Posterior vena cava (tissue), 2 donors: ENCODE data around the gene ENPEP. TPM values are rescaled to one million over a fixed set of nuclear protein-coding genes. Genes with fewer than 3 reads are reported as not detected.
"Not testable (repeated sequence)": the region's sequence is repeated elsewhere in the genome, so short reads cannot be mapped to it uniquely, and the experiment has no call there.

Source experiments
- DNase-seq: peaks from one replicate; pipeline ENCODE4 v3.0.0-alpha.2; 2020; ENCODE audit warnings: low spot score
- intact Hi-C, 2 donors: fragments of 100-400 bp; cut with DNase I; formaldehyde crosslinking; loops; one replicate each; pipeline versions ENCODE4 v1.14.1 to v1.14.2; 2022 to 2023
- total RNA-seq, 2 donors: library from RNA; stranded (reverse); fragmentation: NEBNext Ultra II Directional; extraction: Animal tissue kit (Norgen Biotek cat#: 25700); gene quantifications; one replicate each; pipeline ENCODE4 v1.2.1, GENCODE V29; 2021
- donor health status: DM: yes; HTN: yes; CAD: no.
- donor health status: DM: yes; HTN: yes; CAD: no.

ENPEP gene
- total RNA-seq, 2 donors from 2014 or later, result 3.1 to 5.7 TPM

GRCh38 chr4:110512901-110513300 lies 36.9 kb downstream of the ENPEP start:
- DNase-seq, result no peak
- intact Hi-C loops, result no loop called here

- no peak for DNase-seq
- intact Hi-C loops, result loop anchor here (5.0 kb wide), 3 partner anchors 508 to 1883 kb away; no protein-coding TSS in a partner anchor
Observed at GRCh38 chr4:110514889-110515479, 39.0 kb downstream of the ENPEP start.

GRCh38 chr4:110515676-110516075 lies 39.7 kb downstream of the ENPEP start:
- intact Hi-C loops, result loop anchor here (5.0 kb wide), 3 partner anchors 508 to 1883 kb away; no protein-coding TSS in a partner anchor
- DNase-seq, result no peak

GRCh38 chr4:110516106-110516922 lies 40.4 kb downstream of the ENPEP start:
- no peak for DNase-seq
- intact Hi-C loops, result loop anchor here (5.0 kb wide), 3 partner anchors 509 to 1884 kb away; no protein-coding TSS in a partner anchor

GRCh38 chr4:110518889-110519490 lies 43.0 kb downstream of the ENPEP start:
- intact Hi-C loops, result loop anchor here (5.0 kb wide), 3 partner anchors 512 to 1887 kb away; no protein-coding TSS in a partner anchor
- no peak for DNase-seq

GRCh38 chr4:110520886-110521285 lies 44.9 kb downstream of the ENPEP start:
- intact Hi-C loops, result no loop called here
- DNase-seq, result no peak

- intact Hi-C loops, result no loop called here
- DNase-seq, result no peak
Observed at GRCh38 chr4:110526589-110526988, 50.6 kb downstream of the ENPEP start.

- intact Hi-C loops, result no loop called here
- DNase-seq, result no peak
Observed at GRCh38 chr4:110527156-110527555, 51.2 kb downstream of the ENPEP start.

- intact Hi-C loops, result no loop called here
- DNase-seq, result no peak
Observed at GRCh38 chr4:110532901-110533589, 57.1 kb downstream of the ENPEP start.

- no peak for DNase-seq
- intact Hi-C loops, result no loop called here
Observed at GRCh38 chr4:110533590-110533910, 57.6 kb downstream of the ENPEP start.

- DNase-seq, result no peak
- intact Hi-C loops, result no loop called here
Observed at GRCh38 chr4:110533940-110534339, 58.0 kb downstream of the ENPEP start.

GRCh38 chr4:110540581-110540980 lies 64.6 kb downstream of the ENPEP start:
- intact Hi-C loops, result no loop called here
- no peak for DNase-seq

GRCh38 chr4:110540982-110541451 lies 65.1 kb downstream of the ENPEP start:
- no peak for DNase-seq
- intact Hi-C loops, result no loop called here

- DNase-seq, result no peak
- intact Hi-C loops, result no loop called here
Observed at GRCh38 chr4:110543577-110543976, 67.6 kb downstream of the ENPEP start.

- intact Hi-C loops, result no loop called here
Observed at GRCh38 chr4:110544594-110544993, 68.6 kb downstream of the ENPEP start.

GRCh38 chr4:110550260-110550659 lies 74.3 kb downstream of the ENPEP start:
- intact Hi-C loops, result no loop called here

More at GRCh38 chr4:110544594-110544993, 68.6 kb downstream of the ENPEP start:
- DNase-seq, result no peak

GRCh38 chr4:110553197-110553596 lies 77.2 kb downstream of the ENPEP start:
- no peak for DNase-seq
- intact Hi-C loops, result no loop called here

More at GRCh38 chr4:110550260-110550659, 74.3 kb downstream of the ENPEP start:
- DNase-seq, result no peak

- intact Hi-C loops, result no loop called here
- DNase-seq, result no peak
Observed at GRCh38 chr4:110567214-110567613, 91.3 kb downstream of the ENPEP start.

- intact Hi-C loops, DNase-seq: not testable (repeated sequence)
Observed at GRCh38 chr4:110576696-110577095, 100.7 kb downstream of the ENPEP start.
